Ramos (cell line): Measurements from ENCODE around the gene SLC19A1.

Source experiments
- in situ Hi-C: fragments of 300-500 bp; cut with MboI; formaldehyde crosslinking; loops from one replicate; pipeline ENCODE4 v1.14.3; 2022; ENCODE audit warnings: low sequenced_read_pairs; ENCODE audit not compliant: unreplicated experiment

The SLC19A1 gene

DNA sequence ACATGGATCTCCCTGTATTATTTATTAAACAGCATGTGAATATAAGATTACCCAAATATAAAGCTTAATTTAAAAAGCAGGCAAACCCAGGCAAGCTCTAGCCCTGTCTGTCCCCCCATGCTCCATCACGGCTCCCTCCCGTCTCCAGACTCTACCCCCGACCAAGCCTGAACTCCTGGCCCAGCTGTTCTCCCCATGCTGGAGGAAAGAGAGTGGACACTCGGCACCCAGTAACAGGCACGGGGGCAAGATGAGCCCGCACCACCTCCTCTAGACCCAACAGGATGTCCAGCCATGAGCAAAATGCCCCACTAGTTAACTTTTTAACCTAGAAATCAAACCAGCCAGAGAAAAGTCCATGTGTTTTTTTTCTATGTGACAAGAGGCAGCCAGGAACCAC is 19.3 kb downstream of the SLC19A1 start:
- in situ Hi-C loops: no loop called here

DNA sequence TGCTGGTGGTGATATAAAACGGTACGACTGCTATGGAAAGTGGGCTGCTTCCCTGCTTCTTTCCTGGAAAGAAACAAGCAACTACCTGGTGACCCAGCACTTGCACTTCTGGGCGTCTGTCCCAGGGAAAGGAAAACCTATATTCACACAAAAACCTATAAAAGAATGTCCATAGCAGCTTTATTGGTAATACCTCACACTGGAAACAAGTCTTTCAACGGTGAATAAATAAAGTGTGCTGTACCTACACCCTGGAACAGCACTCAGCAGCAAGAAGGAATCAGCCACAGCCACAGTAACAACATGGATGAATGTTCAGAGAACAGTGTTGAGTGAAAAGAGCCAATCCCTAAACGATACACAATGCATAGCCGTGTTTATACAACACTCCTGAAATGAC is 19.9 kb downstream of the SLC19A1 start:
- in situ Hi-C loops: no loop called here

DNA sequence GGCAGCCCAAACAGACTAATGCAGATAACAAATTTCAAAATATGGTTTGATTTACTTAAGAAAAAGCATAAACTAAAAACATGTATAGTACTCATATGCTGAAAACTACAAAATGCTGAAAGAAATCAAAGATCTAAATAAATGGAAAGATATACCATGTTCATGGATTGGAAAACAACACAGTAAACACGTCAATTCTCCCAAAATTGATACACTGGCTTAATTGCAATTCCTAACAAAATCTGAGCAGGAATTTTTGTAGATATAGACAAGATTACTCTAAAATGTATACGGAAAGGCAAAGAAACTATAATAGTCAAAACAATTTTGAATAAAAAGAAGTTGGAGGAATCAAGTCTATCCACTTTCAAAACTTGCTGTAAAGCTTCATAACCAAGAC is 21.0 kb downstream of the SLC19A1 start:
- in situ Hi-C loops: no loop called here

DNA sequence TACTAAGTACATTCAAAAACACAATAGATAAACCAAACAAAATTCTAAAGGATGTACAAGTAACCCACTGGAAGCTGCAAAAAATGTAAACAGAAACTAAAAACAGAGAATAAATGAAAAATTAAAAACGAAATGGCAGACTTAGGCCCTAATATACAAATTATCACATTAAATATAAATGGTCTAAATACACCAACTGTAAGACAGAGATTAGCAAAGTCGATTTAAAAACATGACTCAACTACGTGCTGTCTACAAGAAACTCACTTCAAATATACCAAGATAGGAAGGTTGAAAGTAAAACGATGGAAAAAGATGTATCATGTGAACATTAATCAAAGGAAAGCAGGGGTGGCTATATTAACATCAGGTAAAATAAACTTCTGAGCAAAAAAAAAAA is 23.1 kb downstream of the SLC19A1 start:
- in situ Hi-C loops: no loop called here

DNA sequence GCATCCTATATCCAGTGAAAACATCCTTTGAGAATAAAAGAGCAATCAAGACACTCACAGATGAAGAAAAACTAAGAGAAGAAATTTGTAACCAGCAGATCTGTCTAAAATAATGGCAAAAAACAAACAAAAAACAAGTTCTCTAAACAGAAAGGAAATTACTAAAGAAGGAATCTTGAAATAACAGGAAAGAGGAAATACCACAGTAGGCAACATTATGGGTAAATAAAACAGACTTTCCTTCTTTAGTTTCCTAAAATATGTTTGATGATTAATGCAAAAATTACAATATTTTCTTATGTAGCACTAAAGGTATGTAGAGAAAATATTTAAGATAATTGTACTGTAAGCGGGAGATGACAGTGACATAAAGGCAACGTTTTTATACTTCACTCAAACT is 23.5 kb downstream of the SLC19A1 start:
- in situ Hi-C loops: no loop called here

DNA sequence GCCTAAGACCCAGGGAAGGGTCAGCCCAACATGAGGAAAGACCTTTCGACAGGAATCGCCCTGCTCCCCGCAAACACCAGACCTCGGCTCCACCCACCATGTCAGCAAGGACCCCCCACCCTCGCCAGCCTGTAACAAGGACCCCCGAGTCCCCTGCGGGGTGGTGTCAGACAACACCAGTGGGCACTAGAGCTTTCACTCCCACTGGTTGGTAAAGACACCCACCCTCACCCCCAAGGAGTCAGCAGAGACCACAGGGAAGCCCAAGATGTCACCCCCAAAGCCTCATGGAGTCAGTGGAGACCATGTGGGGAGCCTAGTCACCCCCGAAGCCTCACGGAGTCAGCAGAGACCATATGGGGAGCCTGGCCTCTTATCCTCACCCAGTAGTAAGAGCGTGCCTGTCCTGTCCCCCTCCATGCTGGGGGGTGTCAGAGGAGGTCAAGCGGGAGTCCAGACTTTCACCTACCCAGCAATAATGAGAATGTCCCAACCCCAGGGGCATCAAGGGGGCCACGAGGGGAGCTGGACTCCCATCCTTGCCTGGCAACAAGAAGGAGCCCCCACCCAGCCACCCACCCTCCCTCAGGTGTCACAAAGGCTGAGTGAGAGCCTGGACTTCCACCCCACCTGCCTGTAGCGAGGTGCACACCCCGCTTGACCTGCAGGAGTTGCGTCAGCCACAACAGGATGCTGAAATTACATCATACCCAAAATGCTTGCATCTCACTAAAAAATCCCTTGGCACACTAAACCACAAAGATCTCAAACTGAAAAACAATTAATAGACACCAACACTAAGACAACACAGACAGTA is 24.8 kb downstream of the SLC19A1 start:
- in situ Hi-C loops: no loop called here

DNA sequence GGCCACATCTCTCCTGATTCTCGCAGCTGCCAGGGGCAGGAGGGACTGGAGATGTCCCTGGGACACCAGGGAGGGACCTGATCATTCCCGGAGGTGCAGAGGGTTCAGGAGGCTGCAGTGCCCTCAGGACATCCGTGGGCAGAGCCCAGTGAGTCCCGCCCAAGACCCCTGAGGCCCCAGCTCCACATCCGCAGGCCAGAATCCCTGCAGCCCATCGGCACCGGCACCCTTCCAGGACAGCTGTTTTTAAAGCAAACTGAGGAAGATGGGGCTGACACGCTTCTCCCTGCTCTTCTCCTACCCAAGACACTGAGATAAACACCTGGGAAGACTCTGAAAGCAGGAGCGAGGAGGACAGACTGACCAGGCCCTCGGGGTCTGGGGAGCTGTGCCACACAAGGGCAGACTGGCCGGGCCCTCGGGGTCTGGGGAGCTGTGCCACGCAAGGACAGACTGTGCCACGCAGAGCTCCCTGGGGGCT is 25.5 kb downstream of the SLC19A1 start:
- in situ Hi-C loops: no loop called here

DNA sequence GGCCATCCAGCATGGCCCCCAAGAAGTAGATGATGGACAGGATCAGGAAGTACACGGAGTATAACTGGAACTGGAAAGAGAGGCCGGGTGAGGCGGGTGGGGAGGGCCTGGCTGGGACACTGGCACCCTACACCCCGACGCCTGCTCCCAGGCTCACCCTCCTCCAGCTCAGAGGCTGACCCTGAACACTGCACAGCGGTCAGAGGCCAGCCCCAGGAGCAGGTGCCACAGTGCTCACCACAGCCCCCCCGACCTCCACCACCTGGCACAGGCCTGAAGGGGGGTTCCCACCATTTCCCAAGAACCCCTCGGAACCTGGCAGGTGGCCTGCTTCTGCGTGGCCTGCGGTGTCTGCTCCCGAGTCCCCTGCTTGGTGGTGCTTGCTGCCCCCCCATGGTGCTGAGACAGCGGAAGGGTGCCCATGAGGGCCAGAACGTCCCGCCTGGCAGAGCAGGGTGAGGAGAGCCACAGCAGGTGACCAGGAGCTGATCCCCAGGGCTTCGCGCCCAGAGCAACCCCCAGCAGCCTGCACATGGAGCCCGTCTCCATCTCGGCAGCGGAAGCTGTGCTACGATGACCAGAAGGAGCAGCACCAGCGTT is 26.1 kb downstream of the SLC19A1 start:
- in situ Hi-C loops: no loop called here

DNA sequence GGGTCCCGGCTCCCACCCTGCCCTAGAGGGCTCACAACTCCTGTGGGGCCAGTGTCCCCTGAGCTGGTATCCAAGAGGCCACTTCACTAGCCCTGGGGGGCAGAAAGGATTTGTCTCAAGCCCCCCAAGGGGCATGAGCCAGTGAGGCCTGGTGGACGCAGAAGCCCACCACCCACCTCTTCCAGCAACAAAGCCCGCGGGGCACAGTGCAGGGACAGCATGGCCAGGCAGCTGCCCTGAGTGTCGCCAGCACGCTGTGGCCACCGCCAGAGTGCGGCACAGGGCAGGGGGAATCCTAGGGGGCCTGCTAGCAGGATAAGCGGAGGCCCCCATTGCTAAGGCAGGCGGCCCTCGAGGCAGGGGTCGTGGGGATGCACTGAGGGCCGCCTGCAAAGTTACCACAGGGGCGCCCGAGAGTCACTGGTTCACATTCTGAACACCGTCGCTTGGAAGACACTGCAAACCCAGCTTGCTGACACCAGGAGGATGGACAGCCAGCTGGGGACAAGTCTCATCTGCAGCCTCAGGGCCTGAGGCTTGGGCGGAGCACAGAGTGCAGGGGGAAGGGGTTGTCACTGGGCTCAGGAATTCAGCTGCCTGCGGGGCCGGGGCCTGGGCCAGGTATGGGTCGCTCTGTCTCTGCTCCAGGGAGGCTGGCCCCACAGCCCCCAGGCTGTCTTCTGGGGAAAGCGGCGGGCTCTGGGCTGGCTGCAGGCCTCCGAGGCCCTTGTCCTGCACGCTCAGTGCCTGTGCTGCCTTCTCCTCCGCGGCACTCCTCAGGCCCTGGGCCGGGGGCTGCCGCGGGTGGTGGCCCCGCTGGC is 26.8 kb downstream of the SLC19A1 start:
- in situ Hi-C loops: no loop called here

DNA sequence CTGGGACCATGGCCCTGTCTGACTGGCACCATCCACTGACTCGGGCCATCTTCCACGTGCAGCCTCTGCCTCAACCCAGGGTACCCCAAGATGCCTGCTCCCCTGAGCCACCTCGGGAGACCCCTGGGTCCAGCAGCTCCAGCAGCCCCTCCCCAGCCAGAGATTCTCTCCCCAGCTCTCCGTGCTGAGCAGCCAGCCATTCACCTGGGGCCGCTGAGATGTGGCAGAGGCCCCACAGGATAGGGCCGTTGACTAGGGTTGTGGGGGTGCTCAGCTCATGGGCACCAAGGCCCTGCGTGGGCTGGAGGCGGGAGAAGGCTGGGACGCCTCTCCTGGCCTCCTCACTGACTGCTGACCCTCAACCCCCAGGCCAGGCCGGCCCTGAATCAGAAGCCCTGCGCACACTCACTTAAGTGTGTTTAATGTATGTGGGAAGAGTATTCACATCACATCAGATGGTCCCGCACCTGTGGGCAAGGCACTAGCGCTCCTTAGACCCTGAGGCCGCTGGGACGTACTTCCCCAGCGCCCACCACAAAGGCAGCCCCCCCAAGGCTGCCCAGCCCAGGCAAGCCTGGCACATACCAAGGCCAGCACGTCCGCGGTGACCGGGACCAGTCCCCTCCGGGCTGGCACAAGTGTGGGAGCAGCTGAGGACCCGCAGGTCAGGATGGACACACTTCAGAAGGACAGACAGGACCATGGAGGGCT is 27.8 kb downstream of the SLC19A1 start:
- in situ Hi-C loops: no loop called here

DNA sequence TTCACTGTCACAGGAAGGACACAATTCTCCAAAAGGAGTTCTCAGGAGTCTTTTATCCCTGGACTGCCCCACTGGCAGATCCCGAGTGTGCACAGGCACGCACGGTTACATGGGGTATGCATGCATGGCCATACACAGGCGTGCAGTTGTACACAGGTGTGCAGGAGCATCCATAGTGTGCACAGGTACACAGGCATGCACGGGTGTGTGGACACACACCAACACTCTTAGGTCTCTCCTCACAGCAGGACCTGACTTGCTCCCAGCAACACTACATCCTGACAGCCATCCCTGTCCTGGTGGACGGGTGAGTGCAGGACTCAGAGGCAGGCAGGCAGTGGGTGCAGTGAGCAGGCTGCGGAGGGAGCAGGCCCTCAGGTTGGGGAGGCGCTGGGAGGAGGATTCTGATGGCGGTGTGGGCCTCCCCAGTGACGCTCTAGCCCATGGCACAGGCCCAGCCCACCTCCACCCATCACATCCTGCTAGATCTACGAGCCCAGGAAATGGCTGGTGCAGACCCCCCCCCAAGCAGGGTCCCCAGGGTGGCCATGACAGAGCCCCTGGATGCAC is 28.4 kb downstream of the SLC19A1 start:
- in situ Hi-C loops: no loop called here

DNA sequence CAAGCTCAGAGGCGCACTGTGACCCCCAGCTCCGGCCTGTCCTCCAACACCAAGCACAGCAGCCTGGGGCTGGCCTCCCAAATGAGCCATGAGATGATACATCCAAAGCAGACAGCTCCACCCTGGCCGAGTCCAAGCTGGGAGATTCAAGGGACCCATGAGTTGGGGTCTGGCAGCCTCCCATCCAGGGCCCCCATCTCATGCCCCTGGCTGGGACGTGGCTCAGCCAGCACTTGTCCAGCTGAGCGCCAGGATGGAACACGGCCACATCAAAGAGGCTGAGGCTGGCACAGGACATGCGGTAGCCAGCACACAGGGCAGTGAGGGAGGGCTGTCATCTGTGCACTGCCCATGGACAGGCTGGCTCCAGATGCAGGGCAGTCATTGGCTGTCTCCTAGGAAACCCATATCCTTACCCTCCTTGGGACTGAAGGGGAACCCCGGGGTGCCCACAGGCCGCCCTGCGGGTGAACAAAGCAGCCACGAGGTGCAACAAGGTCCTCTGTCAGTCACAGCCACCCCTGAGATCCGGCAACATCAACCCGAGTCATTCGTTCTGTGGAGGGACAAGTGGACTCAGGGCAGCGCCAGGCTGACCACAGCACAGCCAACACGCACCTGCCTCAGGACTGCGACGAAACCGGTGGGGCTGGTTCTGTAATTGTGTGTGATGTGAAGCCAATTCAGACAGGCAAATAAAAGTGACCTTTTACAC is 29.1 kb downstream of the SLC19A1 start:
- in situ Hi-C loops: no loop called here

DNA sequence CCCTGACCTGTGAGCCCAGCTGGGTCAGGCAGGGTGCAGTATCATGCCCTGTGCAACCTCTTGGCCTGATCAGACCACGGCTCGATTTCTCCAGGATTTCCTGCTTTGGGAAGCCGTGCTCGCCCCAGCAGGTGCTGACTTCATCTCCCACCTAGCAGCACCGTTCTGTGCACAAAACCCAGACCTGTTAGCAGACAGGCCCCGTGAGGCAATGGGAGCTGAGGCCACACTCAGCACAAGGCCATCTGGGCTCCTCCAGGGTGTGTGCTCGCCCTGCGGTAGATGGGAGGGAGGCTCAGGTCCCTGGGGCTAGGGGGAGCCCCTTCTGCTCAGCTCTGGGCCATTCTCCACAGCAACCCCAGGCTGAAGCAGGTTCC is 29.6 kb downstream of the SLC19A1 start:
- in situ Hi-C loops: no loop called here

DNA sequence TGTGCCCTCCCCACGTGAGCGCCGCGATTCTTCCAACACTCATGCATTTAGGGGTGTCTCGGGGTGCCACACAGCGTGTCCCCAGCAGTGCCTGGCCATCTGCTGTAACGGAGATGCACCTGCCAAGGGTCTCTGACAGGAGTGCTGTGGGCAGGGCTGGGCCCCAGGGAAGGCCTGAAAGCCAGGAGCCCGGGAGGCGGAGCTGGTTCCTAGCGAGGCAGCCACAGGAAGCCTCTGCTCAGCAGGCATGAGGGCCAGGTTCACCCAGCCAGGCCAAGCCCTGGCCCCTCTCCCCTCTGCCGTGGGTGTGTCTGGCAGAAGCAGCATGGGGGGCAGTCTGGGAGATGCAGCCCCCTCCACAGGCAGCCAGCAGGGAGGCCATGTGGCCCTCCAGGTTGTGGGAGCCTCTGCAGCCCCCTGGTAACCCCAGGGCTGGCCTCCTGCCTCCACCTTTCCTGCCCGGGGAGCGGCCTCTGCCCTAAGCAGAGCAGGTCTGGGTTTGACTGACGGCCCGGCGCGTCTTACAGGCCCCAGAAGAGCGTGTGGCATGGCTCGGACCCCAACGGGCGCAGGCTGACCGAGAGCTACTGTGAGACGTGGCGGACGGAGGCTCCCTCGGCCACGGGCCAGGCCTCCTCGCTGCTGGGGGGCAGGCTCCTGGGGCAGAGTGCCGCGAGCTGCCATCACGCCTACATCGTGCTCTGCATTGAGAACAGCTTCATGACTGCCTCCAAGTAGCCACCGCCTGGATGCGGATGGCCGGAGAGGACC is 30.4 kb downstream of the SLC19A1 start:
- in situ Hi-C loops: no loop called here

DNA sequence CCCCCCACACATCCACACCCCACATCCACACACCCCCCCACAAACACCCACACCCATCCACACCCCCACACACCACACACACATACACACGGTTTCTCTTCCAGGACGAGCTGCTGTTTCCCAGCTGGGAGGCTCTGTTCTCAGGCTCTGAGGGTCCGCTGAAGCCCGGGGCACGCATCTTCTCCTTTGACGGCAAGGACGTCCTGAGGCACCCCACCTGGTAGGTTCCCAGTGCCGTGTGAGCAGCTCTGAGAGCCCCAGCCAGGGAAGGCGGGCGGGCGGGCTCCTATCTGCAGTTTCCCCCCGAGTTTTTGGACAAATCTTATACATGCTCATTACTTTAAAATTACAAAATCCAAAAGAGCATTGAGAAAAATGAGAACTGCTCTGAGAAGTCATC is 31.2 kb downstream of the SLC19A1 start:
- in situ Hi-C loops: no loop called here

DNA sequence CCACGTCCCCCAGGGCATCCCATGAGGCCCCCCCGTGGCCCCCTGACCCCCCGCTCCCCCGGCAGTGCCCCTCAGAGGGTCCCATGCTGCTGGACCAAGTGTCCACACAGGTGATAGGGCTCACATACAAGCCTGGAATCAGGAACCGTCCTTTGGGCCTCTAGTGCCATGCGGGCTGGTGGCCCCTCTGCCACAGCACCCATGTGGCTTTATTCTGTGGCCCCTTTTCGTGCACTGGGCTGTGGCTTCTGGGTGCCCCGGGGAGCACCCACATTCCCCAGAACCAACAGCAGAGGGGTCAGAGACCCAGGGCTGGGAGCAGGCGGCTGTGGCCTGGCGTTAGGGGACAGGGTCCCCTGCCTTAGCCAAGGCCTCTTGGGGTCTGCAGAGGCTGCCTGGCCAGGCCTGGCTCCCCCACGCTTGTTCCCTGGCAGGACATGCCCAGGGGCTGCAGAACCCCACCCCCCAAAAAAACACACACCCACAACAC is 31.7 kb downstream of the SLC19A1 start:
- in situ Hi-C loops: no loop called here

DNA sequence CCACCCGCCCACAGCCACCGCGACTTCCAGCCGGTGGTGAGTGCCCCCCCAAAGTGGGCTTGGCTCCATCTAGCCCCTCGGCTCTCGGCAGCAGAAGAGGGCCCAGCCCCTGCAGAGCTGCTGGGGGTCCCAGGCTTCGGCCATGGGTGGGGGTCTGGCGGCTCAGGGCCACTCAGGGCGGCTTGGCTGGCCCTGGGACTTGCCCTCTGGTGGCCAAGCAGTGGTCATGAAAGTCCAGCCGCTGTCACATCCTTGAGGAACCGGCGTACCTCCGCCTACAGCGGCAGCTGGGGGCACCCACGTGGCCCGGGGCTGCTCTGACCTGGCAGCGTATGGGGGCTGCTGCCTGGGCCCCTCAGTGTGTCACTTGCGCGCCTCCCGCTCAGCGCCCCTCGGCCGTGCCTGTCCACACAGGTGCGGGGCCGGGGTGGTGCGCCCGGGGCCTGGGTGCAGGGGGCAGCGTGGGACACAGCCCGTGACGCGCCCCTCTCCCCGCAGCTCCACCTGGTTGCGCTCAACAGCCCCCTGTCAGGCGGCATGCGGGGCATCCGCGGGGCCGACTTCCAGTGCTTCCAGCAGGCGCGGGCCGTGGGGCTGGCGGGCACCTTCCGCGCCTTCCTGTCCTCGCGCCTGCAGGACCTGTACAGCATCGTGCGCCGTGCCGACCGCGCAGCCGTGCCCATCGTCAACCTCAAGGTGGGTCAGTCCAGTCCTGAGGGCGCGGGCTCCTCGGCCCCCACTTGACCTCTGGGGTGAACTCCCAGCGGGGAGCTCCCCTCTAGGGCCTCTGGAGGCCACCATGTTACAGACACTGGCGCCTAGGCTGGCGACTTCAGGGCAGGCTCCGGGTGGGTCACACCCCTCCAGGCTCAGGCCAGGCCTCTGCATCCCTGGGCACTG is 32.4 kb downstream of the SLC19A1 start:
- in situ Hi-C loops: no loop called here
